ENCODE measurements around the gene PLEKHH2.

- TF ChIP-seq CTCF (IDR thresholded peaks at IDR 0.05) (no peak), POLR2A (IDR thresholded peaks at IDR 0.05) (no peak)
Measured at GRCh38 chr2:43685357-43685756, 48.3 kb downstream of the PLEKHH2 start.
